Fibroblast of lung (primary cell): ENCODE data around the gene HTR3B. TPM values are rescaled to one million over a fixed set of nuclear protein-coding genes. Genes with fewer than 3 reads are reported as not detected.

ENCODE experiments used
- DNase-seq, 2 donors: peaks; one replicate each; pipeline versions ENCODE4 v3.0.0 to v3.0.0-alpha.2; 2010; ENCODE audit warnings: low read depth in 2 of 2
- H2AFZ ChIP-seq: 2 replicates; pipeline ENCODE4 v1.5.1; 2012; ENCODE audit warnings: low read length, control low read depth, inconsistent platforms
- H3K27ac ChIP-seq: 2 replicates; pipeline ENCODE4 v1.5.1; 2011; ENCODE audit warnings: low read length, control low read depth; ENCODE audit not compliant: insufficient read depth
- H3K27me3 ChIP-seq: 2 replicates; pipeline ENCODE4 v1.5.1; 2011; ENCODE audit warnings: mild to moderate bottlenecking, low read length; ENCODE audit not compliant: control insufficient read depth, insufficient read depth
- H3K36me3 ChIP-seq: 2 replicates; pipeline ENCODE4 v1.5.1; 2011; ENCODE audit warnings: low read length; ENCODE audit not compliant: control insufficient read depth, insufficient read depth
- H3K4me1 ChIP-seq: 2 replicates; pipeline ENCODE4 v1.5.1; 2011; ENCODE audit warnings: low read length; ENCODE audit not compliant: control insufficient read depth, insufficient read depth; ENCODE audit errors: extremely low read depth
- H3K4me2 ChIP-seq: 2 replicates; pipeline ENCODE4 v1.5.1; 2011; ENCODE audit warnings: low read length, control low read depth; ENCODE audit not compliant: insufficient read depth; ENCODE audit errors: extremely low read depth
- H3K4me3 ChIP-seq, 4 experiments: fragments of 200-600 bp in 1 of 4; sonication (generic) in 1 of 4; replicated peaks in 1 of 4; 2 replicates each; pipeline ENCODE4 v1.5.1; 2011 to 2016; ENCODE audit warnings: low read length in 4 of 4, low read depth in 3 of 4, mild to moderate bottlenecking in 3 of 4, control low read depth in 2 of 4, inconsistent platforms in 1 of 4, mixed read lengths in 1 of 4; ENCODE audit not compliant: insufficient read depth in 1 of 4; ENCODE audit errors: control extremely low read depth in 1 of 4
- H3K79me2 ChIP-seq: 2 replicates; pipeline ENCODE4 v1.5.1; 2012; ENCODE audit warnings: mild to moderate bottlenecking, low read length, inconsistent platforms; ENCODE audit not compliant: control insufficient read depth, insufficient read depth
- H3K9ac ChIP-seq: 2 replicates; pipeline ENCODE4 v1.5.1; 2011; ENCODE audit warnings: mild to moderate bottlenecking, low read length, control low read depth; ENCODE audit not compliant: insufficient read depth
- H3K9me3 ChIP-seq: 2 replicates; pipeline ENCODE4 v1.5.1; 2012; ENCODE audit warnings: low read depth, low read length; ENCODE audit not compliant: control insufficient read depth, insufficient read depth
- H4K20me1 ChIP-seq: 2 replicates; pipeline ENCODE4 v1.5.1; 2011; ENCODE audit warnings: low read length; ENCODE audit not compliant: control insufficient read depth, insufficient read depth; ENCODE audit errors: extremely low read depth
- CTCF ChIP-seq, 2 donors: IDR thresholded peaks in 1 of 2; conservative IDR thresholded peaks in 1 of 2; 1 replicate in 1 of 2; 2 replicates in 1 of 2; pipeline ENCODE4 v1.5.1; 2011 to 2012; ENCODE audit warnings: low read length in 2 of 2, control low read depth in 1 of 2, inconsistent platforms in 1 of 2, low read depth in 1 of 2, mild to moderate bottlenecking in 1 of 2
- EZH2 ChIP-seq: IDR thresholded peaks from 2 replicates; pipeline ENCODE4 v1.5.1; 2012; ENCODE audit warnings: low read length, control low read depth, mild to moderate bottlenecking; ENCODE audit errors: missing control alignments
- polyA plus RNA-seq, 2 donors: library from polyadenylated mRNA; depleted of rRNA in 1 of 2; stranded (reverse) in 1 of 2; unstranded in 1 of 2; fragments of >200 nt; gene quantifications; 2 replicates each; pipeline ENCODE4 v1.2.1, GENCODE V29; 2011 to 2012; ENCODE audit warnings: missing spikeins in 1 of 2
- total RNA-seq: library from RNA; depleted of rRNA; stranded (reverse); fragments of >200 nt; gene quantifications from 2 replicates; pipeline ENCODE4 v1.2.1, GENCODE V29; 2014

Gene HTR3B
- total and polyA plus RNA-seq, 2 donors (not counting 1 experiment from before 2014, with no cell fraction given): not detected

GRCh38 chr11:113949891-113950290, 45.3 kb downstream of the HTR3B start:
- H3K79me2 ChIP-seq: no peaks in the 10 kb centered on the region
- no peak overlapping the region for H2AFZ ChIP-seq
- TF ChIP-seq CTCF (conservative IDR thresholded peaks at IDR 0.05 in 1 of 2, IDR thresholded peaks at IDR 0.05 in 1 of 2; ENCODE audit: low read depth in 1 of 2, low read length in 2 of 2) (no peak), EZH2 (no peak)
- H3K27me3 ChIP-seq: no peaks in the 10 kb centered on the region
- no peak for DNase-seq
- H3K27ac ChIP-seq: no peak overlapping the region
- no peak overlapping the region for H3K4me2 ChIP-seq
- H4K20me1 ChIP-seq: no peaks in the 10 kb centered on the region
- H3K4me3 ChIP-seq: no peak overlapping the region
- H3K9ac ChIP-seq: no peak overlapping the region
- H3K36me3 ChIP-seq: no peaks in the 10 kb centered on the region
- H3K9me3 ChIP-seq: no peaks in the 10 kb centered on the region
- no peaks in the 10 kb centered on the region for H3K4me1 ChIP-seq

DNA sequence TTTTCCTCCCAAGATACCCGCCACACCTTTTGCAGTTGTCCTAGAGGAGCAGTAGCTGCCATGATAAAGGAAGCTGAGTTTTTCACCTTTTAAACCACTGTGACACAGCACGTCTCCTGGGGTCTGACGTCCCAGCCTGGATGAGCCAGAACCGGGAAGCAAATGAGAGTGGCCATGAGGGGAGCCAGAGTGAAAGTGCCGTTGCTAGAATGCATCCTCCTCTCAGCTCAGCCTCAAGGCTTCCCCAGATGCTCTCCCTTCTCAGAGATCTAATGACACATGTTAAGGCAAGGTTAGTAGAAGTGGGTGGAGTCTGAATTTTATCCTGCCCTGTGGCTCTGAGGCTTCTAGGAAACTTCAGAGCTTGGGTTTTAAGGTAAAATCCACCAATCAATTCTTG, 46.9 kb downstream of the HTR3B start:
- no peak overlapping the region for H3K9ac ChIP-seq
- no peak overlapping the region for H3K27ac ChIP-seq
- H2AFZ ChIP-seq: no peak overlapping the region
- H3K36me3 ChIP-seq: no peaks in the 10 kb centered on the region
- H4K20me1 ChIP-seq: no peaks in the 10 kb centered on the region
- no peaks in the 10 kb centered on the region for H3K9me3 ChIP-seq
- no peak for DNase-seq
- H3K27me3 ChIP-seq: no peaks in the 10 kb centered on the region
- no peaks in the 10 kb centered on the region for H3K4me1 ChIP-seq
- no peak overlapping the region for H3K4me3 ChIP-seq
- no peaks in the 10 kb centered on the region for H3K79me2 ChIP-seq
- H3K4me2 ChIP-seq: no peak overlapping the region
- TF ChIP-seq CTCF (conservative IDR thresholded peaks at IDR 0.05 in 1 of 2, IDR thresholded peaks at IDR 0.05 in 1 of 2; ENCODE audit: low read depth in 1 of 2, low read length in 2 of 2): no peak
- no peak for TF ChIP-seq EZH2

- DNase-seq: no peak
- no peak overlapping the region for H2AFZ ChIP-seq
- H4K20me1 ChIP-seq: no peaks in the 10 kb centered on the region
- H3K27ac ChIP-seq: no peak overlapping the region
- H3K9ac ChIP-seq: no peak overlapping the region
- TF ChIP-seq EZH2: no peak
- TF ChIP-seq CTCF (conservative IDR thresholded peaks at IDR 0.05 in 1 of 2, IDR thresholded peaks at IDR 0.05 in 1 of 2; ENCODE audit: low read depth in 1 of 2, low read length in 2 of 2): no peak
- H3K36me3 ChIP-seq: no peaks in the 10 kb centered on the region
- H3K9me3 ChIP-seq: no peaks in the 10 kb centered on the region
- H3K4me2 ChIP-seq: no peak overlapping the region
- H3K79me2 ChIP-seq: no peaks in the 10 kb centered on the region
- no peak overlapping the region for H3K4me3 ChIP-seq
- no peaks in the 10 kb centered on the region for H3K4me1 ChIP-seq
- no peaks in the 10 kb centered on the region for H3K27me3 ChIP-seq
Observed at GRCh38 chr11:113952070-113952469, 47.5 kb downstream of the HTR3B start.
